ENCODE data around the gene RAB36.

DNA sequence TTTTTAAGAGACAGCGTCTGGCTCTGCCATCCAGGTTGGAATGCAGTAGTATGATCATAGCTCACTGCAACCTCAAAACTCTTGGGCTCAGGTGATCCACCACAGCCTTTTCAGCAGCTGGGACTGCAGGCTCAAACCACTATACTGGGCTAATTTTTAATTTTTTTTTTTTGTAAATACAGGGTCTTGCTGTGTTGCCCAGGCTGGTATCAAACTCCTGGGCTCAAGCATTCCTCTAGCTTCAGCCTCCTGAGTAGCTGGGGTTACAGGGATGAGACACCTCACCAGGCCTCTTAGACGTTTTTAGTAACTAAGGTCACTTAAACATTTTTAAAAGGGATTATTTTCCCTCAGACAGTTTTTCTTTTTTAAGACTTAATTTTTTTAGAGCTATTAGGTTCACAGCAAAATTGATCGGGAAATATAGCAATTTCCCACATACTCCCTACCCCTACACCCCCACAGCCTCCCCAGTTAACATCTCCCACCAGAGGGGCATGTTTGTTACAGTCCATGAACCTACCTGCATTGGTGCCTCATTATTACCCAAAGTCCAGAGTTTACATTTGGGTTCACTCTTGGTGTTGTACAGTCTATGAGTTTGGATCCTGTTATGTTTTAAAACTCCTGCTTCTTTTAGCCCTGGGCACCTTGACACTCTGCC lies 39.0 kb downstream of the RAB36 start:
- no peak for TF ChIP-seq POLR2A (IDR thresholded peaks at IDR 0.05; ENCODE audit: extremely low read depth, insufficient read length)
- no peak for TF ChIP-seq MYC (IDR thresholded peaks at IDR 0.05; ENCODE audit: low read depth, low read length)
- TF ChIP-seq, protein P1, sequence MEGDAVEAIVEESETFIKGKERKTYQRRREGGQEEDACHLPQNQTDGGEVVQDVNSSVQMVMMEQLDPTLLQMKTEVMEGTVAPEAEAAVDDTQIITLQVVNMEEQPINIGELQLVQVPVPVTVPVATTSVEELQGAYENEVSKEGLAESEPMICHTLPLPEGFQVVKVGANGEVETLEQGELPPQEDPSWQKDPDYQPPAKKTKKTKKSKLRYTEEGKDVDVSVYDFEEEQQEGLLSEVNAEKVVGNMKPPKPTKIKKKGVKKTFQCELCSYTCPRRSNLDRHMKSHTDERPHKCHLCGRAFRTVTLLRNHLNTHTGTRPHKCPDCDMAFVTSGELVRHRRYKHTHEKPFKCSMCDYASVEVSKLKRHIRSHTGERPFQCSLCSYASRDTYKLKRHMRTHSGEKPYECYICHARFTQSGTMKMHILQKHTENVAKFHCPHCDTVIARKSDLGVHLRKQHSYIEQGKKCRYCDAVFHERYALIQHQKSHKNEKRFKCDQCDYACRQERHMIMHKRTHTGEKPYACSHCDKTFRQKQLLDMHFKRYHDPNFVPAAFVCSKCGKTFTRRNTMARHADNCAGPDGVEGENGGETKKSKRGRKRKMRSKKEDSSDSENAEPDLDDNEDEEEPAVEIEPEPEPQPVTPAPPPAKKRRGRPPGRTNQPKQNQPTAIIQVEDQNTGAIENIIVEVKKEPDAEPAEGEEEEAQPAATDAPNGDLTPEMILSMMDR (IDR thresholded peaks at IDR 0.05; ENCODE audit: low read depth, low read length) = no peak
